Smooth muscle cell (in vitro differentiated cells): ENCODE results near the gene MRPL55. TPM values are rescaled to one million over a fixed set of nuclear protein-coding genes. Genes with fewer than 3 reads are reported as not detected.

Experiments
- DNase-seq: peaks from one replicate; lab custom pipeline; 2025; ENCODE audit not compliant: unreplicated experiment; lab: John Stamatoyannopoulos, UW
- H2AFZ ChIP-seq: fragments of 200-600 bp; sonication (generic); 2 replicates; pipeline ENCODE4 v1.6.0; 2016; ENCODE audit warnings: antibody characterized with exemption, low read depth, mild to moderate bottlenecking
- H3F3A ChIP-seq: fragments of 200-600 bp; sonication (generic); 2 replicates; pipeline ENCODE4 v1.6.0; 2017; ENCODE audit warnings: antibody characterized with exemption, low read depth
- H3K27ac ChIP-seq: fragments of 200-600 bp; sonication (generic); 2 replicates; pipeline ENCODE4 v1.5.1; 2016; ENCODE audit warnings: low read depth, mild to moderate bottlenecking
- H3K27me3 ChIP-seq: fragments of 200-600 bp; sonication (generic); 2 replicates; pipeline ENCODE4 v1.6.1; 2016; ENCODE audit warnings: low read depth, mild to moderate bottlenecking
- H3K36me3 ChIP-seq: fragments of 200-600 bp; sonication (generic); 2 replicates; pipeline ENCODE4 v1.5.1; 2016; ENCODE audit warnings: low read depth
- H3K4me1 ChIP-seq: fragments of 200-600 bp; sonication (generic); 2 replicates; pipeline ENCODE4 v1.5.1; 2016; ENCODE audit warnings: low read depth
- H3K4me2 ChIP-seq: fragments of 200-600 bp; sonication (generic); 2 replicates; pipeline ENCODE4 v1.6.0; 2016; ENCODE audit warnings: mild to moderate bottlenecking
- H3K4me3 ChIP-seq: fragments of 200-600 bp; sonication (generic); 2 replicates; pipeline ENCODE4 v1.5.1; 2016; ENCODE audit warnings: mild to moderate bottlenecking
- H3K79me2 ChIP-seq: fragments of 200-600 bp; sonication (generic); 2 replicates; pipeline ENCODE4 v1.6.0; 2016; ENCODE audit warnings: low read depth, mild to moderate bottlenecking
- H3K9ac ChIP-seq: fragments of 200-600 bp; sonication (generic); 2 replicates; pipeline ENCODE4 v1.6.0; 2016; ENCODE audit warnings: low read depth
- H3K9me3 ChIP-seq: fragments of 200-600 bp; sonication (generic); replicated peaks from 2 replicates; pipeline ENCODE4 v1.5.1; 2016; ENCODE audit warnings: low read depth
- H4K20me1 ChIP-seq: fragments of 200-600 bp; sonication (generic); 2 replicates; pipeline ENCODE4 v1.6.0; 2016; ENCODE audit warnings: low read depth
- WGBS: methylation state at CpG from one replicate; pipeline ENCODE4 v1.1.7; 2016; ENCODE audit warnings: low lambda C conversion rate; 5-methylcytosine and 5-hydroxymethylcytosine counted together
- polyA plus RNA-seq: library from polyadenylated mRNA; unstranded; fragments of >200 nt; fragmentation: Nextera tagmentation; extraction: Ambion mirVana; gene quantifications from 2 replicates; pipeline ENCODE4 v1.2.1, GENCODE V29; 2016
- total RNA-seq: library from RNA; depleted of rRNA; stranded (reverse); fragments of >200 nt; gene quantifications from 2 replicates; pipeline ENCODE4 v1.2.3, GENCODE V29; 2014
- TF ChIP-seq, protein P1 (sequence below): fragments of 200-600 bp; sonication (generic); IDR thresholded peaks from 2 replicates; pipeline ENCODE4 v1.5.1; 2017; ENCODE audit warnings: borderline replicate concordance, mild to moderate bottlenecking, antibody characterized with exemption; ENCODE audit not compliant: insufficient read depth, poor library complexity, severe bottlenecking

Gene MRPL55
- total and polyA plus RNA-seq, 2 experiments from 2014 or later: 83.4 to 178 TPM

- 97% methylated on average over 15 of the region's 16 CpGs for WGBS
- Histone ChIP-seq H3K9ac (no peak overlapping the region), H3F3A (no peaks in the 10 kb centered on the region), H3K4me3 (no peak overlapping the region), H3K4me2 (peak overlapping the region; percentile 98), H2AFZ (no peak overlapping the region), H4K20me1 (peaks cover 67% of the 10 kb centered on the region), H3K9me3 (no peaks in the 10 kb centered on the region), H3K27me3 (no peaks in the 10 kb centered on the region), H3K79me2 (peaks cover 56% of the 10 kb centered on the region), H3K4me1 (peaks cover 11% of the 10 kb centered on the region), H3K36me3 (no peaks in the 10 kb centered on the region), H3K27ac (peak overlapping the region; percentile 9)
- TF ChIP-seq, protein P1, sequence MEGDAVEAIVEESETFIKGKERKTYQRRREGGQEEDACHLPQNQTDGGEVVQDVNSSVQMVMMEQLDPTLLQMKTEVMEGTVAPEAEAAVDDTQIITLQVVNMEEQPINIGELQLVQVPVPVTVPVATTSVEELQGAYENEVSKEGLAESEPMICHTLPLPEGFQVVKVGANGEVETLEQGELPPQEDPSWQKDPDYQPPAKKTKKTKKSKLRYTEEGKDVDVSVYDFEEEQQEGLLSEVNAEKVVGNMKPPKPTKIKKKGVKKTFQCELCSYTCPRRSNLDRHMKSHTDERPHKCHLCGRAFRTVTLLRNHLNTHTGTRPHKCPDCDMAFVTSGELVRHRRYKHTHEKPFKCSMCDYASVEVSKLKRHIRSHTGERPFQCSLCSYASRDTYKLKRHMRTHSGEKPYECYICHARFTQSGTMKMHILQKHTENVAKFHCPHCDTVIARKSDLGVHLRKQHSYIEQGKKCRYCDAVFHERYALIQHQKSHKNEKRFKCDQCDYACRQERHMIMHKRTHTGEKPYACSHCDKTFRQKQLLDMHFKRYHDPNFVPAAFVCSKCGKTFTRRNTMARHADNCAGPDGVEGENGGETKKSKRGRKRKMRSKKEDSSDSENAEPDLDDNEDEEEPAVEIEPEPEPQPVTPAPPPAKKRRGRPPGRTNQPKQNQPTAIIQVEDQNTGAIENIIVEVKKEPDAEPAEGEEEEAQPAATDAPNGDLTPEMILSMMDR: no peak
- DNase-seq: no peak
These were observed 33.1 kb upstream of the MRPL55 start for GRCh38 chr1:228142155-228142691.

GRCh38 chr1:228141226-228142044, 32.3 kb upstream of the MRPL55 start:
- peaks cover 59% of the 10 kb centered on the region for H4K20me1 ChIP-seq
- H2AFZ ChIP-seq: no peak overlapping the region
- 82% methylated on average over 27 of the region's 27 CpGs for WGBS

GRCh38 chr1:228140724-228141225, 31.7 kb upstream of the MRPL55 start:
- Histone ChIP-seq H2AFZ (no peak overlapping the region), H3K27me3 (peaks cover 12% of the 10 kb centered on the region), H3F3A (no peaks in the 10 kb centered on the region), H3K4me1 (peaks cover 11% of the 10 kb centered on the region), H3K9me3 (no peaks in the 10 kb centered on the region), H3K4me3 (peak overlapping the region; percentile 89), H3K36me3 (no peaks in the 10 kb centered on the region), H4K20me1 (peaks cover 53% of the 10 kb centered on the region), H3K79me2 (peaks cover 55% of the 10 kb centered on the region), H3K4me2 (peak overlapping the region; percentile 98), H3K27ac (peak overlapping the region; percentile 91), H3K9ac (peak overlapping the region; percentile 97)
- no peak for DNase-seq
- TF ChIP-seq, protein P1: no peak
- 21% methylated on average over 25 of the region's 25 CpGs for WGBS

More at GRCh38 chr1:228141226-228142044, 32.3 kb upstream of the MRPL55 start:
- peaks cover 11% of the 10 kb centered on the region for H3K4me1 ChIP-seq
- no peak for DNase-seq
- peak overlapping the region; percentile 98 for H3K4me2 ChIP-seq
- H3K27ac ChIP-seq: peak overlapping the region; percentile 91
- H3K79me2 ChIP-seq: peaks cover 56% of the 10 kb centered on the region
- TF ChIP-seq, protein P1: no peak
- peak overlapping the region; percentile 89 for H3K4me3 ChIP-seq
- peak overlapping the region; percentile 97 for H3K9ac ChIP-seq
- peaks cover 5% of the 10 kb centered on the region for H3K27me3 ChIP-seq
- no peaks in the 10 kb centered on the region for H3K36me3 ChIP-seq
- no peaks in the 10 kb centered on the region for H3F3A ChIP-seq
- no peaks in the 10 kb centered on the region for H3K9me3 ChIP-seq
